Measurements from ENCODE around the gene KLHL30.
A peak's percentile ranks its signal among the peaks of the same experiment; 100 is the strongest.
"Not testable (repeated sequence)": the region's sequence is repeated elsewhere in the genome, so short reads cannot be mapped to it uniquely, and the experiment has no call there.

KLHL30 gene

DNA sequence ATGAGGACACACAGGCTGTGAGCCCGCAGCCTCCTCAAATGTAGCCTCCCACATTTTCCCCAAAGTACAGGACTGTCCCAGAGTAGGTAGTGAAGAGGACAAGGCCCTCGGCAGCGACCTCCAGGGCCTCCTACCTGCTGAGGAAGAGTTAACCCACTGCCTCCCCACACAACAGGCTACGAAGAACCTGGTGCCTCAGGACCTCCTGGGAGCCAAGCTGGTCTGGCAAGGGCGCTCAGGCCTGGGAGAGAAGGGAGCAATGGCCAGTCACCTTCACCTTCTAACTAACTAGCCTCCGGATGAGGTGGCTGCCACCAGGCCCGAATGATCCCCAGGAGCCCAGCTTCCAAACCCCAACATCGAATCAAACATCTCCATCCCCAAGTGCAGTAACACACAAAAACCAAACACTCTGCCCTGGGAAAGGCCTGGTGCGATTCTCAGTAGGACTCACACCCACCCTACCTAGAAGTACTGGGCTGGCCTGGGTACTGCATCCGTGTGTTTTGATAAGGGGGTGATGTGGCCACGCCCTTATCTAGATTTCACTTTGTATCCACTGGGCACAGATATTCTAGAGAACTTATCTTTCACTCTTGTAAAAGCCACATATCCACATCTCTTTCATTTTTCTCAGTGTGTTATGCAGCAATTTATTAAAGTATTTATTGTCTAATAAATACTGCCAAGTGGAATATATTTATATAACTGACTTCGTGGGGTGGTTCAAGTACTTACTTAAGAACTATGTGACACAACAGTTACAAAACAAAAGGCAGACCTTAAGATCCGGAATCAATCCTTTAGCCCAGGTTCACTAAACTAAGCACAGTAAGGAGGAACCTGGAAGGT lies 30.0 kb downstream of the KLHL30 start:
- no peak for DNase-seq (ENCODE audit: low read depth)
- no peak overlapping the region for H3K4me3 ChIP-seq (ENCODE audit: low read length)
- TF ChIP-seq, protein P1, sequence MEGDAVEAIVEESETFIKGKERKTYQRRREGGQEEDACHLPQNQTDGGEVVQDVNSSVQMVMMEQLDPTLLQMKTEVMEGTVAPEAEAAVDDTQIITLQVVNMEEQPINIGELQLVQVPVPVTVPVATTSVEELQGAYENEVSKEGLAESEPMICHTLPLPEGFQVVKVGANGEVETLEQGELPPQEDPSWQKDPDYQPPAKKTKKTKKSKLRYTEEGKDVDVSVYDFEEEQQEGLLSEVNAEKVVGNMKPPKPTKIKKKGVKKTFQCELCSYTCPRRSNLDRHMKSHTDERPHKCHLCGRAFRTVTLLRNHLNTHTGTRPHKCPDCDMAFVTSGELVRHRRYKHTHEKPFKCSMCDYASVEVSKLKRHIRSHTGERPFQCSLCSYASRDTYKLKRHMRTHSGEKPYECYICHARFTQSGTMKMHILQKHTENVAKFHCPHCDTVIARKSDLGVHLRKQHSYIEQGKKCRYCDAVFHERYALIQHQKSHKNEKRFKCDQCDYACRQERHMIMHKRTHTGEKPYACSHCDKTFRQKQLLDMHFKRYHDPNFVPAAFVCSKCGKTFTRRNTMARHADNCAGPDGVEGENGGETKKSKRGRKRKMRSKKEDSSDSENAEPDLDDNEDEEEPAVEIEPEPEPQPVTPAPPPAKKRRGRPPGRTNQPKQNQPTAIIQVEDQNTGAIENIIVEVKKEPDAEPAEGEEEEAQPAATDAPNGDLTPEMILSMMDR (conservative IDR thresholded peaks at IDR 0.05; ENCODE audit: low read length) = no peak

DNA sequence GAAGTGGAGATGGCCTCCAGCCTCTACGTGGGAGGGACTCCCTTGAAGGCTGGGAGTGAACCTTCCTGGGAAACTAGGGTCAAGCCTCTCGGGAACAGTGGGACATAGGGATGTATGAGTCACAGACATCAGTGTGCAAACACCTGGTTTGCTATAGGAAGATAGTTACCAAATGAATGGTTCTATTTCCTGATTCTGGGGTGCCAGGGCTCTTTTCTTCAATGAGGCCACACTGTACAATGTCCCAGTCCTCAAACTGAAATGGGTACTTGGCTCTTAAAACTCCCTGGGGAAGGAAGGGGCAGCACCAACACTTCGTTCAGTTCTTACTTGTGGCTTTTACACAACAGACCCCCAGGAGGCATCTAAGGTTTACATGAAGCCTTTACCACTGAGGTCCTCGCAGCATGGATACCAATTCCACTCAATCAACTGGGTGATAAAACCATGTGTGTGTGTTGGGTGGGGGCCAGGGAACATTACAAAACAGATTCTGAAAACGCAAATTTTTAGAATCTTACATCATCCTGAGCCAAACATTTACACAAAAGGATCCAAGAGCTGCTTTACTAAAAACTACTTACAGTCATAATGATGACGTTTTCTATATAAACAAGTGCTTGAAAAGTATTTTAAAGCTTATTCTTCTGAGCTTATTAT lies 30.7 kb downstream of the KLHL30 start:
- peak; percentile 94 for DNase-seq (ENCODE audit: low read depth)
- TF ChIP-seq, protein P1 (conservative IDR thresholded peaks at IDR 0.05; ENCODE audit: low read length) = no peak
- H3K4me3 ChIP-seq (ENCODE audit: low read length) = peak overlapping the region; percentile 39

DNA sequence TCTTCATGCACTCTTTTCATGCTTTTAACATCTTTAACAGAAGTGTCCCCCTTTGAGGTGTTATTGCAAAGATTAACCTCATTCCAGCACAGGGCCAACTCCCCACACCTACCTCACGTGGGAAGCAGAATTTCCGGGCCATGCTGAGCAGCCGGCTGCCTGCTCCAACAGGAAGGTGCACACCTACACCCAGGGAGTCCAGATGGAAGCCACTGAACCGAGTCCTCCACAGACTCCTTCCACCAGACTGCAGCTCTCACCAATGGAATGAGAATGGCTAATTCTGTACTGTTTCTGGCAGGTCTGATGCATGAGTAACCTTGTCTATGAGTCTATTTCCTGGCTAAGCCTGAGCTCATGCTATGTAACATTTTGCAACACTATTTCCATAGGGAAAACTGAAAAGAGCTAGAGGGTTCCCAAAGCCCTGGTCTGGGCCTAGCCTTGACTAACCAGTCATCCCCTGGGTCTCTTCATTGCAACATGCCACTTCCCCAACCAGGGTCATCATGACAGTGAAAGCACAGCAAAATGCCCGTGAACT lies 31.3 kb downstream of the KLHL30 start:
- TF ChIP-seq, protein P1 (conservative IDR thresholded peaks at IDR 0.05; ENCODE audit: low read length) = no peak

DNA sequence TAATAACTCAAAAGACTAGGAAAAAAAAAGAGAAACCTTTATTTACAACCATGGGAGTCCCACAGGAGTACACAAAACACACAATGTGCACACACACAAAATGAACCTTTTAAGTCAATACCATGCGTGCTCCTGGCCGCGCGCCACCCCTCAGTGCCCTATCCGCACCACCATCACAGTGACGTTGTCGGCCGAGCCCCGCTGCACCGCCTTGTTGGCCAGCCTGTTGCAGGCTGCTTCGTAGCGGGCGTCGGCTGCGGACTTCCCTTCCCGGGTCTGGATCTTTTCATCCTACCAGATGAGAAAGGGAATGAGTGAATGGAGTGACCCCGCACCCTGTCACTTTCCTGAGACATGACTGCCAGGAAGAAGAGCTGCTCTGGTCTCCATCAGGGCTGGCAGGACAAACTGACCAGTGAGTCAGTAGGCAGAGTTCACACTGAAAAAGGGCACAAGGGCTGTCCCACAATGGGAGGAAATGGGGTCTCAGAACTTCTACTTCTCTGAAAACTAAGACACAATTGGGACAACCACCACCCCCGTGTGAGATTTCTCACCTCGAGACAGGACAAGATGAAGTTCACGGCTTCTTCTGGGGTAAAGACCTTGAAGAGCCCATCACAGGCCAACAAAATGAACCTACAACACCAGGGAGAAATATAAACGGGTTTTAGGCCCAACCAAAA lies 32.1 kb downstream of the KLHL30 start:
- H3K4me3 ChIP-seq (ENCODE audit: low read length) = no peak overlapping the region
- DNase-seq (ENCODE audit: low read depth) = no peak
- TF ChIP-seq, protein P1 (conservative IDR thresholded peaks at IDR 0.05; ENCODE audit: low read length) = no peak

More for the DNA sequence above, 31.3 kb downstream of the KLHL30 start:
- peak overlapping the region; percentile 39 for H3K4me3 ChIP-seq (ENCODE audit: low read length)
- DNase-seq (ENCODE audit: low read depth) = peak; percentile 97

DNA sequence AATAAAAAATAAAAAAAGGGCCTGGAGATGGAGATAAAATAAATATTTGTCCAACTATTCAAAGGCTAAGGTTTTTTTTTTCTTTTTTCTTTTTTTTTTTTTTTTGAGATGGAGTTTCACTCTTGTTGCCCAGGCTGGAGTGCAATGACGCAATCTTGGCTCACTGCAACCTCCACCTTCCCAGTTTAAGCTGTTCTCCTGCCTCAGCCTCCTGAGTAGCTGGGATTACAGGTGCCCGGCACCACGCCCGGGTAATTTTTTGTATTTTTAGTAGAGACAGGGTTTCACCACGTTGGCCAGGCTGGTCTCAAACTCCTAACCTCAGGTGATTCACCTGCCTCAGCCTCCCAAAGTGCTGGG lies 32.6 kb downstream of the KLHL30 start:
- not testable (repeated sequence) for H3K4me3 ChIP-seq (ENCODE audit: low read length)

DNA sequence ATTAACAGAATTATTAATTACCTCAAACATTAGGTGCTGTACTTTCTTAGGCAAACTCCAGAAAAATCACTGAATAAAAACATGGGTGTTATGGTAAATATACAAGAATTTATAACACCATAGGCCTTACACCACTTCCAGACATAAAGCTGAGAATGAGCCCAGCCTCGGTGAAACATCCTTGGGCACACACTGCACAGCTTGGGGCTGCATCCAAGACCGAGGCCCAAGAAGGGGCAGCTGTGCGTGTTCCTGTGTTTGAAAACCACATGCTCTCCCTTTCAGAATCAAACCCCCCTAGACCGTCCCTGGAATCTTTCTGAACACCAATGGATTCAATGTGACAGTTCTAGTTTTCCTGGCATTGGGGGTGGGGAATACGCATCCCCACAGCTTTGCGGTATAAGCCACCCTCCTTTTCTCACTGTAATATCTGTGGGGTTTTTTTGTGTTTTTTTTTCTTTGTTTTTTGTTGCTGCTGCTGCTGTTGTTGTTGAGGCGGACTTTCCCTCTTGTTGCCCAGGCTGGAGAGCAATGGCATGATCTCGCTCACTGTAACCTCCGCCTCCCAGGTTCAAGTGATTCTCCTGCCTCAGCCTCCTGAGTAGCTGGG lies 33.2 kb downstream of the KLHL30 start:
- TF ChIP-seq, protein P1 (conservative IDR thresholded peaks at IDR 0.05; ENCODE audit: low read length) = no peak
- no peak for DNase-seq (ENCODE audit: low read depth)
- no peak overlapping the region for H3K4me3 ChIP-seq (ENCODE audit: low read length)

More for the DNA sequence above, 32.6 kb downstream of the KLHL30 start:
- not testable (repeated sequence) for DNase-seq (ENCODE audit: low read depth)

DNA sequence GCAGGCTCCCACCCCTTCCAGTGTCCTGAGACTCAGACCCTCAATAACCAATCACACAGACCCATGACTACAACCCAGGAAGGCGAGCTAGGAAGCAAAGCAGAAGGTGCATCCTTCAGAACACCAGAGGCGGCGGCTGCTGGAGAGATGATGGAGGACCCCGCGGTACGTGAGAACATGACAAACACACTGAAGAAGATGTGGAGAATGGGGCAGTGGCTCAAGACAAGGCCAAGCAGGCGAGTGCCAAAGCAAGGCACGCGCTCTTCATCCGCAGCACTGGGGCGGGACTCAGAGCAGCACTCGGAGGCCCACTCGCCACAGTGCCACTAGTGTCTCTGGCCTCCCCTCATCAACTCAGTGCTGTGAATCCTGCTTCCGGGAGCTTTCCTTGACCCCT lies 34.0 kb downstream of the KLHL30 start:
- no peak for DNase-seq (ENCODE audit: low read depth)
- H3K4me3 ChIP-seq (ENCODE audit: low read length) = no peak overlapping the region
- TF ChIP-seq, protein P1 (conservative IDR thresholded peaks at IDR 0.05; ENCODE audit: low read length) = no peak
